SK-N-MC (cell line): Measurements from ENCODE around the gene ACP4.

Experiments used
- DNase-seq: peaks from one replicate; pipeline ENCODE4 v3.0.0-alpha.2; 2011; ENCODE audit warnings: low read depth, low spot score
- H3K27ac ChIP-seq: fragments of 200-600 bp; sonication (generic); 2 replicates; pipeline ENCODE4 v1.5.1; 2016; ENCODE audit warnings: mixed run types
- H3K36me3 ChIP-seq: fragments of 200-600 bp; sonication (generic); 2 replicates; pipeline ENCODE4 v1.6.1; 2017; ENCODE audit warnings: antibody characterized with exemption, low read length, mixed read lengths; ENCODE audit not compliant: insufficient read depth
- H3K4me3 ChIP-seq: fragments of 200-600 bp; sonication (generic); 2 replicates; pipeline ENCODE4 v1.5.1; 2016
- H3K9ac ChIP-seq: fragments of 200-600 bp; sonication (generic); 2 replicates; pipeline ENCODE4 v1.8.0; 2017; ENCODE audit warnings: mixed run types, mixed read lengths; ENCODE audit not compliant: insufficient read length
- H3K9me3 ChIP-seq: fragments of 200-600 bp; sonication (generic); 2 replicates; pipeline ENCODE4 v1.6.1; 2017; ENCODE audit warnings: low read depth, mild to moderate bottlenecking, antibody characterized with exemption, low read length, moderate library complexity, mixed read lengths
- EZH2 ChIP-seq: fragments of 200-600 bp; sonication (generic); IDR thresholded peaks from one replicate; pipeline ENCODE4 v1.6.1; 2017; ENCODE audit warnings: antibody characterized with exemption
- FOXP2 ChIP-seq: optimal IDR thresholded peaks from 2 replicates; pipeline ENCODE3; 2011; ENCODE audit warnings: mild to moderate bottlenecking, moderate library complexity; ENCODE audit not compliant: insufficient read depth; ENCODE audit errors: extremely low read length, control extremely low read depth
- POLR2AphosphoS5 ChIP-seq: IDR thresholded peaks from 2 replicates; pipeline ENCODE4 v1.6.1; 2012; ENCODE audit warnings: mild to moderate bottlenecking, low read depth, low read length, borderline replicate concordance

ACP4 gene

DNA sequence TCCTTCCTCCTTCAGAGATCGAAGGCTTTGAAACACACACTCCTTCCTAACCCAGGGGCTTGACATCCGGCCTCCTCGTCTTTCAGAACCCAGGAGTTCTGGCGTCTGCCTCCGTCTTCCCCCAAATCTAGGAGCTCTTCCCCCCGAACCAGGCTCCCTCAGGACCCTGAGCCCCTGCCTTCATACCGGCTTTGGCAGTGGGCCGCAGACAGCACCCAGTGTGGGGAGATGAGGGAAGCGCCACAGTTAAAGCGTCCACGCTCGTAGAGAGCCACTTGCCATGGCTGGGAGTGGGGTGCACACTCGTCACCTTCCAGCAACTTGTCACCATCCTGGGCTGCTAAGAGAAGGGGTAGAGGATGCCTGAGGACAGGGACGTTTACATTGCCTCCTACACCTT, 37.3 kb downstream of the ACP4 start:
- no peak overlapping the region for H3K27ac ChIP-seq
- H3K9me3 ChIP-seq, result no peaks in the 10 kb centered on the region
- DNase-seq, result no peak
- no peak overlapping the region for H3K4me3 ChIP-seq
- TF ChIP-seq FOXP2 (no peak), EZH2 (no peak), POLR2AphosphoS5 (no peak)
- no peak overlapping the region for H3K9ac ChIP-seq
- no peaks in the 10 kb centered on the region for H3K36me3 ChIP-seq

DNA sequence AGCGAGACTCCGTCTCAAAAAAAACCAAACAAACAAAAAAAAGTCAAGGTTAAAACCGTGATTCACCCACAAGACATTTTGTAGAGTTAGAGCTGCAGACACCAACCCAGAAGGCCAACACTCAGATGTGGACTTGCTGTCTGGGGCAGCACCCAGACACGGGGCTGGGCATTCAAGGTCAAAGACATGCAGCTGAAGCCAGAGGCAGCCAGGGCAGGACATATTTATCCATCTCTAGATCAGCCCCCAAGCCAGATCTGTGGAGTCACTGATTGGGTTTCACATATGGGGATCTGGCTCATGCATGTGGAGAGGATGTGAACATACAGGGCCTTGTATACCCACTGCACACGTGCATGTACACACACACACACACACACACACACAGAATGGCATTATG, 39.6 kb downstream of the ACP4 start:
- no peaks in the 10 kb centered on the region for H3K9me3 ChIP-seq
- DNase-seq, result no peak

DNA sequence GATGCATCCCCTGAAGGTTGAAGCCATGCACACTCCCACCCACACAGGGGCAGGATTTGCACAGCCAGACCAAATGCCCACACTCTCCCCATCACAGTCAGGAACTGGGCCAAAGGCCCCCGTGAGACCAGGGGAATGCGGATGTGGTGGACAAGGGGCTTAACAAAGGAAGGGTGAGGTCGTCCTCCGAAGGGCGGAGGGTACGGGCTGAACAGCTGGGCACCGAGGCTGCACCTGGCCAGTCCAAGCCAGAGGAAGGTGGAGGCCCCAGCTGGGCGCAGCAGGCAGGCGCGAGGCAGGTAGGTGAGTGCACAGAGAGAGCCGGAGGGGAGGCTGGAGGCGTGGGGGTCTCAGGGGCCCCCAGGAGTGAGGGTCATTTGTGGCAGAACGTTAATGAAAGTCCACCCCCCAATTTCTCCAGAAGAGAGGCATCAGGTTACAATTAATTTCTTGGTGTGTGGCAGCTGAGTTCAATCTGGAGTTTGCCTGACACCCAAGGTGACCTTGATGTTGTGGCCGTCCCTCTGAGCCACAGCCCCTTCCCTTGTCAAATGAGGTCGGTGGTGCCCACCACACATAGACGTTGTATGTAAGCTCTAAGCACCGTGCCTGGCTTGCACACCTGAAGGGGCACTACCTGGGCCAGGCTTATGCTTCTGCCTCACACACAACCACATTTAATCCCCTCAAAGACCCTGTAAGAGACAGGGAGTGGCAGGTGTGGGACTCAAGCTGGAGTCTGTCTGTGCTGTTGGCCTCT, 40.2 kb downstream of the ACP4 start:
- no peak overlapping the region for H3K9ac ChIP-seq

More for the DNA sequence above, 39.6 kb downstream of the ACP4 start:
- no peak overlapping the region for H3K27ac ChIP-seq
- H3K9ac ChIP-seq, result no peak overlapping the region
- no peak for TF ChIP-seq POLR2AphosphoS5
- TF ChIP-seq EZH2, result no peak
- no peak for TF ChIP-seq FOXP2
- no peak overlapping the region for H3K4me3 ChIP-seq
- no peaks in the 10 kb centered on the region for H3K36me3 ChIP-seq

DNA sequence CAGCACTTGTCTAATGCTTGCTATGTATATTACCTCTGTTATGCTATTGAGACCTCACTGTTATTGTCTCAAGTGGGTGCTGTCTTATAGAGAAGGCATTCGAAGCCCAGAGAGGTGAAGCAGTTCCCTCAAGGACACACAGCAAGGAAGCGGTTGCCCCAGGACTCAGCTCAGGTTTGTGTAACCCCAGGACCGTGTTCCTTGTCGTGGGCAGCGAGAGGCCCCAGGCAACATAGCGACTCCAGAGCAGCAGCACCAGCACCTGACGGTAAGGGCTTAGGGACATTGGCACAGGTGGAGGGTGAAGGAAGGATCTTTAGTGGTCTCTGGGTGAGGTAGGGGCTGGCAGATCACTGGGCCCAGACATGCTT, 40.8 kb downstream of the ACP4 start:
- Histone ChIP-seq H3K9ac (no peak overlapping the region), H3K27ac (no peak overlapping the region), H3K9me3 (no peaks in the 10 kb centered on the region), H3K4me3 (no peak overlapping the region), H3K36me3 (no peaks in the 10 kb centered on the region)
- DNase-seq, result no peak
- TF ChIP-seq POLR2AphosphoS5 (no peak), FOXP2 (no peak), EZH2 (no peak)

More for the DNA sequence above, 40.2 kb downstream of the ACP4 start:
- DNase-seq, result no peak
- H3K36me3 ChIP-seq, result no peaks in the 10 kb centered on the region
- TF ChIP-seq POLR2AphosphoS5 (no peak), EZH2 (no peak), FOXP2 (no peak)
- no peaks in the 10 kb centered on the region for H3K9me3 ChIP-seq
- no peak overlapping the region for H3K4me3 ChIP-seq
- H3K27ac ChIP-seq, result no peak overlapping the region

DNA sequence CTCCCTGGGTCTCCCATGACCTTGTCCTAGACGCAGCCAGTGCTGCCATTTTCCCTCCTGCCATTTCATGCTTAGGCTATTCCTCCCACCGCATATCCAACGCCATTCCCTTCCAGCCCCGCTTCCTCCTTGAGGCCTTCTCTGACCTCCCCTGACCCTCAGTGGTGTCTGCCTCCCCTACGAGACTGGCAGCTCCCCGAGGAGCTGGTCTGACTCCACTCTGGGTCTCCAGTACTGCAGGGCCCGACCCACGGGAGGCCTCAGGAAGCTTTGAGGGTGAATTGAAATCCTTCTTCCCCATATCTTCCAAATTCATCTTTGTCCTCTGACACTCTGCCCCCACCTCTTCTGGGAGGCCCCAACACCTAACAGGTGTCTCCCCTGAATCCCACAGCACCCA, 42.5 kb downstream of the ACP4 start:
- Histone ChIP-seq H3K27ac (no peak overlapping the region), H3K36me3 (no peaks in the 10 kb centered on the region), H3K9ac (no peak overlapping the region), H3K9me3 (no peaks in the 10 kb centered on the region), H3K4me3 (no peak overlapping the region)
- DNase-seq, result no peak
- no peak for TF ChIP-seq POLR2AphosphoS5
- TF ChIP-seq EZH2, result no peak
- TF ChIP-seq FOXP2, result no peak

DNA sequence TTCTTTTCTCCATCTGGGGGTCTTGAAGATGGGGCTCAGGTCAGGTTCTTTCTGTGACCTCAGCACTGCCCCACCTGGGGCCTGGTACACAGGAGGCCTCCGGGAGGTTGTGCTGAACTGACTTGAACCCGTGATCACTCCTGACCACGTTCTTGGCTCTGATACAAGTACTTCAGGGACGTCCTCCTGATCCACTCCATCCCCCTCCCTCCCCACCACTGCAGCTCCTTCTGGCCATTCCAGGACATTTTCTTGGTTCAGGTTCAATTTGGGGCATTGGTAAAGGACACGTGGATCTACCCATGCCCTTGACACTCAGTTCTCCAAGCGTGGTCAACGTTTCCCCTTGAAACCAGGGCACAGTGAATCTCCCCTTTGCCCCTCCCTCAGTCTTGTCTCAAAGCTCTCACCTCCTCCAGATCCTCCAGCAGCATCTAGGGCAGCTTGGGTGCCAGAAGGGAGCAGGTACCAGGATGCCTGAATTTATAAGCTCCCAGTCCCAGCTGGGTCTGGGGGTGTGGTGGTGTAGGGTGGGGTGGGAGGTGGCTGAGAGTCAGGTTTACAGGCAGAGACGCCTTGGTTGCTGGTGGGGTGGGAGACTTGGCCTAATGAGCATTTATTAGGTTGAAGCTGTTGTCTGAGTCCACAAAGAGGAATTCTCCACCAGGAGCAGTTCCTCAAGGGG, 43.0 kb downstream of the ACP4 start, which contains the start of gene KLK15:
Gene KLK15, minus strand, starts transcription at position 458 of the 685 bp plus-strand sequence. CDS start 2,082 bp downstream, outside the sequence.
- no peak within 1 kb of the TSS for H3K4me3 ChIP-seq
- no peak for TF ChIP-seq FOXP2
- no peak for TF ChIP-seq POLR2AphosphoS5
- no peak for TF ChIP-seq EZH2
- no peak within 1 kb of the TSS for H3K27ac ChIP-seq
- no peaks in the 10 kb centered on the region for H3K9me3 ChIP-seq
- DNase-seq, result no peak
- H3K36me3 ChIP-seq, result no peaks in the 10 kb centered on the region
- H3K9ac ChIP-seq, result no peak within 1 kb of the TSS

DNA sequence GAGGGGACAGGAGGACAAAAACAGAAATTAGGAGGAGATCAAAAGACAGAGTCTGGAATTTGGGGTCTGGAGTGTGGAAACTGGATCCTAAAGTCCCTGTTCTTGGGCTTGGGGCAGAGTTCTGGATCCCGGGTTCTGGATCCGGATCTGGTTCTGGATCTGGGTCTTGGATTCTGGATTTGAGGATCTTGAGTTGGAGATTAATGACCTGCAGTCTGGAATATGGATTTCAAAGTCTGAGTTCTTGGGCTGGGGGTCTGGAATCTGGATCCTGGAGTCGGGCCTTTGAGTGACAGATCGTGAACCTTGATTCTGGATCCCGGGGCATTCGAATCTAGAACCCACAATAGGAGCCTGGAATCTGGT, 43.6 kb downstream of the ACP4 start:
- H3K27ac ChIP-seq, result no peak overlapping the region
- no peak for TF ChIP-seq EZH2
- TF ChIP-seq POLR2AphosphoS5, result no peak
- TF ChIP-seq FOXP2, result no peak
- H3K9me3 ChIP-seq, result no peaks in the 10 kb centered on the region
- H3K4me3 ChIP-seq, result no peak overlapping the region
- H3K36me3 ChIP-seq, result no peaks in the 10 kb centered on the region
- no peak overlapping the region for H3K9ac ChIP-seq
- DNase-seq, result no peak

DNA sequence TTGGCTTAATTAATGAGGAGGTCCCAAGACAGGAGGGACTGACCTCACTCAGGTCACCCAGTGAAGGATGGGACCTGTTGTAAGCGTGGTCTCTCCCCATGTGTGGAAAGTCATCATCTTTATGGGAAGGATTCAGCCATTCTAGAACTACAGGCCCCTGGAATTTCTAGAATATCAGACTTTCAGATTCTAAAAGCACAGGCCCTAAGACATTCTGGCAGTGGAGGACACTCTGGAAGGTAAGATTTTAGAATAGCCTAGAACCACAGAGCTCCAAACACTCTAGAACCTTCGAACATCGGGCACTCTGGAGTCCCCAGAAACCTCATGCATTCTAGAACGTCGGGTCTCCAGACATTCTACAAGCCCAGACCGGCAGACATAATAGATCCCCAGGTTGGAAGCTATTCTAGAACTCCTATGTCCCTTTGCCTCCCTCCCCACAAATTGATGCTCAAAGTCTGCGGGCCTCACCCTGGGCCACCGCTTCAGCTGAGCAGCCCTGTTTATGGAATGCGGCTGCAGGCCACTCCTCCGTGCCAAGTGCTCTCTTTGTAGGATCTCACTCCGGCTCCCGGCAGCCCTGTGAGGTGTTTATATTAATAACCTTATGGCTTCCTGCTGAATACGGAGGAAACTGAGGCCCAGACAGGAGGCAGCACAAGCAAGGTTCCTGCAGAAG, 45.0 kb downstream of the ACP4 start:
- no peak for TF ChIP-seq EZH2
- no peak for TF ChIP-seq POLR2AphosphoS5
- TF ChIP-seq FOXP2, result no peak
- DNase-seq, result no peak
- peak overlapping the region; percentile 54 for H3K9ac ChIP-seq
- H3K27ac ChIP-seq, result no peak overlapping the region
- no peaks in the 10 kb centered on the region for H3K36me3 ChIP-seq
- H3K4me3 ChIP-seq, result peak overlapping the region; percentile 86
- H3K9me3 ChIP-seq, result no peaks in the 10 kb centered on the region
